Neural cell (in vitro differentiated cells): Measurements from ENCODE around the gene SLC12A8.

Experiments used
- CTCF ChIP-seq: fragments of 450-650 bp; IDR thresholded peaks from 2 replicates; pipeline ENCODE4 v1.5.1; 2014; ENCODE audit warnings: antibody characterized with exemption, mild to moderate bottlenecking, moderate library complexity; ENCODE audit not compliant: poor library complexity, severe bottlenecking
- EP300 ChIP-seq: fragments of 450-650 bp; conservative IDR thresholded peaks from 2 replicates; pipeline ENCODE4 v1.6.1; 2014; ENCODE audit warnings: antibody characterized with exemption, mild to moderate bottlenecking, moderate library complexity; ENCODE audit not compliant: poor library complexity, severe bottlenecking
- RAD21 ChIP-seq: fragments of 450-650 bp; conservative IDR thresholded peaks from 2 replicates; pipeline ENCODE4 v1.6.1; 2014; ENCODE audit warnings: antibody characterized with exemption, mild to moderate bottlenecking, moderate library complexity
- TAF1 ChIP-seq: IDR thresholded peaks from 2 replicates; pipeline ENCODE4 v1.6.1; 2012; ENCODE audit warnings: low read depth

- TF ChIP-seq CTCF (no peak), TAF1 (no peak), RAD21 (no peak), EP300 (no peak)
Measured at GRCh38 chr3:125140011-125140817, 72.3 kb downstream of the SLC12A8 start.
